ENCODE data around the gene INPP5F. TPM values are rescaled to one million over a fixed set of nuclear protein-coding genes. Genes with fewer than 3 reads are reported as not detected.
"Not testable (repeated sequence)": the region's sequence is repeated elsewhere in the genome, so short reads cannot be mapped to it uniquely, and the experiment has no call there.

Gene INPP5F
- total RNA-seq, 2 experiments from 2014 or later = 17.4 to 32.0 TPM

DNA sequence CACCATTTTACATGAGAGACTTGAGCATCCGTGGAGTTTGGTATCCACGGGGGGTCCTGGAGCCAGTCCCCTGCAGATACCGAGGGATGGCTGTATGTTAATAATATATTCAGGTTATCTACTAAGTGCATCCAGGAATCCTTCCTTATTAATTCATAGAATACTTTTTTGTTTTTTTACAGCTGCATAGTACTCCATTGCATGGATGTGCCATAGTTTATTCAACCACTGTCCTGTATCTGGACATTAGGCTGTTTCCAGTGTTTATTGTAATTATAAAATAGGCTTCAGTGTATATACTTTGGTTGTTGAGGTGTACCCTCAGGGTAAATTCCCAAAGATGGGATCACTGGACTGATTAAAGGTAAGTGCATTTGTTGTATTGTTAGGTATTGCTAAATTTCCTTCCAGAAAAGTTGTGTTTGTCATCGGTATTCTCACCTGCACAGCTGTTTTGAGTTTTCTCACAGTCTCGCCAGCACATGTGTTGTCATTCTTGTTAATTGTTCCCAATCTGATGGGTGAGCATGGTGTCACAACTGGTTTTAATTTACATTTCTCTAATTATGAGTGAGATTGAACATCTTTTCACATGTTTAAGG is 55.1 kb downstream of the INPP5F start:
- no peaks in the 10 kb centered on the region for H3K9me3 Mint-ChIP-seq (ENCODE audit: low read depth)
- H3K27me3 Mint-ChIP-seq = no peaks in the 10 kb centered on the region
- H3K4me3 Mint-ChIP-seq = no peak overlapping the region
- peaks cover 21% of the 10 kb centered on the region for H3K4me1 Mint-ChIP-seq
- H3K36me3 Mint-ChIP-seq = peaks cover 3% of the 10 kb centered on the region
- CTCF ChIA-PET = no interaction called here
- ATAC-seq (no peak), DNase-seq (no peak)
- H3K27ac Mint-ChIP-seq = no peak overlapping the region

- ATAC-seq = no peak
- H3K27me3 Mint-ChIP-seq = no peaks in the 10 kb centered on the region
- H3K4me3 Mint-ChIP-seq = no peak overlapping the region
- no peak overlapping the region for H3K27ac Mint-ChIP-seq
- no peak for DNase-seq
- H3K36me3 Mint-ChIP-seq = peaks cover 3% of the 10 kb centered on the region
- CTCF ChIA-PET = no interaction called here
- H3K4me1 Mint-ChIP-seq = peaks cover 24% of the 10 kb centered on the region
- H3K9me3 Mint-ChIP-seq (ENCODE audit: low read depth) = no peaks in the 10 kb centered on the region
Measured at GRCh38 chr10:119781498-119781897, 55.6 kb downstream of the INPP5F start.

- Mint-ChIP-seq H3K27ac (no peak overlapping the region), H3K27me3 (no peaks in the 10 kb centered on the region), H3K36me3 (peaks cover 3% of the 10 kb centered on the region), H3K9me3 (ENCODE audit: low read depth) (no peaks in the 10 kb centered on the region), H3K4me1 (peaks cover 26% of the 10 kb centered on the region), H3K4me3 (no peak overlapping the region)
- ATAC-seq (no peak), DNase-seq (no peak)
- CTCF ChIA-PET = no interaction called here
Measured at GRCh38 chr10:119782981-119783664, 57.3 kb downstream of the INPP5F start.

GRCh38 chr10:119783665-119784027 is 57.8 kb downstream of the INPP5F start:
- H3K27me3 Mint-ChIP-seq = no peaks in the 10 kb centered on the region
- peaks cover 3% of the 10 kb centered on the region for H3K36me3 Mint-ChIP-seq
- CTCF ChIA-PET = no interaction called here
- H3K9me3 Mint-ChIP-seq (ENCODE audit: low read depth) = no peaks in the 10 kb centered on the region
- no peak for DNase-seq
- ATAC-seq = no peak
- H3K4me3 Mint-ChIP-seq = no peak overlapping the region
- H3K4me1 Mint-ChIP-seq = peaks cover 26% of the 10 kb centered on the region
- no peak overlapping the region for H3K27ac Mint-ChIP-seq

DNA sequence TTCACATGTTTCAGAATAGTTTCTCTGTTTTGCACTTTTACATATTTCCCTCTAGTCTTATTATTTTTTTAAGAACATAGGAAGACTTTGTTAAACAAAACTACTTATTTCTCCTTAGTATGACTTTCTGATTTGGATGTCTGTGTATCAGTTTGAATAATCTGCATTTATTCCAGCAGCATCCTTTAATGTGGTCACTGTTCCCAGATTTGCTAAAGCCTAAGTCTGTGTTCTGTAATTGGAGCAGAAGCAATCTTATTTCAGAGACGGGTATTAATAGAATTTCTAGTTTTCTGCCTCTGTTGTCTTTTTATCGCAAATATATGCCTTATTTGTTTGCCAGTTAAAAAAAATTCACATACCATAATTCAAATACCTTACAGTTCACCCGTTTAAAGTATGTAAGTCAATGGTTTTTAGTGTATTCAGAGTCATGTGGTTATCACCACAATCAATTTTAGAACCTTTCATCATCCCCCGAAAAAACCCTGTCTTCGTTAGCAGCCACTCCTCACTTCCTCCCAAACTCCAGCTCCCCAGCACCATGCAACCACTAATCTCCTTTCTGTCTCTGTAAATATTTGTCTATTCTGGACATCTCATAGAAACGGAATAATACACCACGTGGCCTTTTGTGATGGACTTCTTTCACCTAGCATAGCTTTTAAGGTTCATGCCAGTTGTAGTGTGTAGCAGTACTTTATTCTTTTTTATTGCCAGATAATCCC is 58.7 kb downstream of the INPP5F start:
- Mint-ChIP-seq H3K9me3 (ENCODE audit: low read depth) (no peaks in the 10 kb centered on the region), H3K27me3 (no peaks in the 10 kb centered on the region), H3K36me3 (peaks cover 3% of the 10 kb centered on the region), H3K4me1 (peaks cover 26% of the 10 kb centered on the region), H3K4me3 (peak overlapping the region; percentile 10), H3K27ac (no peak overlapping the region)
- CTCF ChIA-PET = interaction anchor here (0.9 to 1.2 kb wide), 3 partner anchors 19 to 97 kb away, joined by 3 to 4 read pairs (median 3); no protein-coding TSS in a partner anchor
- ATAC-seq (peak; percentile 74), DNase-seq (no peak)

DNA sequence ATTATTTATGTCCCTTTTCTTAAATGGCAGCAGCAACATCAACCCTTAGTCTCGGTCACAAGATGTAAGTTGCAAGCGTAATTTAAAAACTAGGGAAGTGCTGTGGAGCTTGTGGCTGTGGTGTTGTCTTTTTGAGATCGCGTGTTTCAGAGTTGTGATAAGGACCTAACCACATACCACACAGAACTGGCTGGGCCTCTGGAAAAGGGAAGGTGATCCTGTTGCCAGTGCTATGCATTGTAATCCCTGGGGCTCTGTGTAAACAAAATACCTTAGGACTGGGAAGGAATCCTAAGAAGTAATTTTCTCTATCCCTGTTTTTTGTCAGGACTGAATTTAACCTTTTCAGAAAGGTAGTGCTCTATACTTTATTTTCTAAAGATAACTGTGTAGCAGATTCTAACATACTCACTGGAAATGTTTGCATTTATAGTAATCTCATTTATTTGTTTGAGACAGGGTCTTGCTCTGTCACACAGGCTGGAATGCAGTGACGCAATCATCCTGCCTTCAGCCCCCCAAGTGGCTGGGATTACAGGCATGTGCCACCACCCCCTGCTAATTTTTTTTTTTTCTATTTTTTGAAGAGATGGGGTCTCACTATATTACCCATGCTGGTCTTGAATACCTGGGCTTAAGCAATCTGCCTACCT is 60.4 kb downstream of the INPP5F start:
- H3K4me1 Mint-ChIP-seq = peaks cover 26% of the 10 kb centered on the region
- peaks cover 1% of the 10 kb centered on the region for H3K36me3 Mint-ChIP-seq
- no peak overlapping the region for H3K27ac Mint-ChIP-seq
- ATAC-seq = no peak
- CTCF ChIA-PET = no interaction called here
- no peak for DNase-seq
- H3K9me3 Mint-ChIP-seq (ENCODE audit: low read depth) = no peaks in the 10 kb centered on the region
- H3K27me3 Mint-ChIP-seq = no peaks in the 10 kb centered on the region
- H3K4me3 Mint-ChIP-seq = no peak overlapping the region

GRCh38 chr10:119795101-119795500 is 69.3 kb downstream of the INPP5F start:
- ATAC-seq; H3K27ac Mint-ChIP-seq; H3K4me3 Mint-ChIP-seq; DNase-seq; H3K4me1 Mint-ChIP-seq; H3K27me3 Mint-ChIP-seq; H3K36me3 Mint-ChIP-seq; CTCF ChIA-PET; H3K9me3 Mint-ChIP-seq (ENCODE audit: low read depth): not testable (repeated sequence)

DNA sequence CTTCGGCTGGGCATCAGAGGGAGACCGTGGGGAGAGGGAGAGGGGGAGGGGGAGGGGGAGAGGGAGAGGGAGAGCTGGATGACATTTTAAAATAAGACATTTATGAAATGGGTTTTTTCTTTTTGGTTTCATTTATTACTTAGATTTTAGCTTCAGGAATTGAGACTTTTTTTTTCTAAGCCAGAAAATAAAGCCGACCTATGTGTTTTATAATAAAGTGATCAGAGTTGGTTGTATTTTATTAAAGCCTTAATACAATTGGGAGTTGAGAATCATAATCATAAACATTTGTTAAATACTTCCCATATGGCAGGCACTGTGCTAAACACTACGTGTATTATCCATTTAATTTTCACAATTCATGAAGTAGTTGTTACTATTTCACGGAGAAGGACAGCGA is 70.2 kb downstream of the INPP5F start:
- Mint-ChIP-seq H3K4me1 (no peaks in the 10 kb centered on the region), H3K36me3 (peaks cover 3% of the 10 kb centered on the region), H3K9me3 (ENCODE audit: low read depth) (no peaks in the 10 kb centered on the region), H3K27me3 (no peaks in the 10 kb centered on the region), H3K27ac (no peak overlapping the region), H3K4me3 (no peak overlapping the region)
- ATAC-seq (no peak), DNase-seq (no peak)
- CTCF ChIA-PET = no interaction called here

DNA sequence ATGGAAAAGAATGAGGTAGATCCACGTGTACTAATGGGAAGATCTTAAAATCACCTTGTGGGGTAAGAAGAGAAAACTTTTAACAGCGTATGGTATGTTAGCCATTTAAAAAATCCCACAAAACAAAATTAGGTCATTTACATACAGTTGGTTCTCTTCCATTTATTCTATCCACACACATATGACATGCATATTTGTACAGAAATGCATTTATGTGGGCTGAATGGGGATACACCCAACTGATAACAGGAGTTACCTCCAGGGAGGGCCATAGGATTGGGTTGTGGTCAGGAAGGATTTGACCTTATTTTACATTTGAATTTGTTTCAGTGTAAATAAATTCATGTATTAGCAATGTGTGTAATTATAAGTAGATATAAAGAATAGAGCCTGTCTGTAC is 75.3 kb downstream of the INPP5F start:
- Mint-ChIP-seq H3K36me3 (peaks cover 7% of the 10 kb centered on the region), H3K9me3 (ENCODE audit: low read depth) (no peaks in the 10 kb centered on the region), H3K27me3 (no peaks in the 10 kb centered on the region), H3K4me1 (peaks cover 8% of the 10 kb centered on the region), H3K27ac (no peak overlapping the region), H3K4me3 (no peak overlapping the region)
- DNase-seq (no peak), ATAC-seq (no peak)
- CTCF ChIA-PET = interaction anchor here (1.3 kb wide), 1 partner anchor 10 kb away, joined by 3 read pairs; no protein-coding TSS in a partner anchor

DNA sequence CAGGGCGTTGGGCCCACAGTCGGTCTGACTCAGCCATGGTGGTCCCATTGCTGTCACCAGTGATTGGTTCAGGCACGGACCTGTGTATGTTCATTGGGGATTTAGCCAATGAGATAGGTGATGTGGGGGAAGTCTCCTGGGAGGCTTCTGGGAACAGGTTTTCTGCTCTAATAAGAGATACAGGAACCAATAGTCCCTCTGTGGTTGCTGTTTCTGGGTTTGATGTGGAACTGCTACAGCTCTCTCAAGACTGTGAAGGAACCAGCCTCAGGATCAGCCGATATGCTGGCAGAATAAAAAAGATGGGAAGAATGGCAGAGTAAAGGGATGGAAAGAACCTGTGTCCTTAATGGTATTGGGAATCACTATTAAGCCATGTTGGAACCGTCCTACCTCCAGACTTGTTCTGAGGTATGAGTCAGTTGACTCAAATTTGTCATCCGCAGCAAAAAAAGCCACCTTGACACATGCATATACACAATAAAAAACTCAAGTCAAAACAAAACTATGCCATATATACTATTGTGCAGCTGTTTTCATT is 76.2 kb downstream of the INPP5F start:
- Mint-ChIP-seq H3K27ac (no peak overlapping the region), H3K36me3 (peaks cover 7% of the 10 kb centered on the region), H3K27me3 (no peaks in the 10 kb centered on the region), H3K9me3 (ENCODE audit: low read depth) (no peaks in the 10 kb centered on the region), H3K4me3 (no peak overlapping the region), H3K4me1 (peaks cover 8% of the 10 kb centered on the region)
- ATAC-seq (peak; percentile 39), DNase-seq (no peak)
- CTCF ChIA-PET = interaction anchor here (1.5 to 2.1 kb wide), 2 partner anchors 14 to 17 kb away, joined by 4 to 7 read pairs; no protein-coding TSS in a partner anchor

GRCh38 chr10:119803264-119803663 is 77.4 kb downstream of the INPP5F start:
- ATAC-seq (no peak), DNase-seq (no peak)
- no peak overlapping the region for H3K27ac Mint-ChIP-seq
- no peaks in the 10 kb centered on the region for H3K9me3 Mint-ChIP-seq (ENCODE audit: low read depth)
- CTCF ChIA-PET = interaction anchor here (0.6 to 2.1 kb wide), 4 partner anchors 13 to 77 kb away, joined by 3 to 7 read pairs (median 4); partner anchors contain the start of gene INPP5F
- peaks cover 7% of the 10 kb centered on the region for H3K36me3 Mint-ChIP-seq
- no peaks in the 10 kb centered on the region for H3K27me3 Mint-ChIP-seq
- no peak overlapping the region for H3K4me3 Mint-ChIP-seq
- H3K4me1 Mint-ChIP-seq = peaks cover 17% of the 10 kb centered on the region

- no peak for ATAC-seq
Measured at GRCh38 chr10:119805702-119806230, 79.9 kb downstream of the INPP5F start.

More at GRCh38 chr10:119805702-119806230, 79.9 kb downstream of the INPP5F start:
- no peak overlapping the region for H3K27ac Mint-ChIP-seq
- H3K4me1 Mint-ChIP-seq = peaks cover 19% of the 10 kb centered on the region
- no peak overlapping the region for H3K4me3 Mint-ChIP-seq
- H3K27me3 Mint-ChIP-seq = no peaks in the 10 kb centered on the region
- CTCF ChIA-PET = no interaction called here
- DNase-seq = no peak
- H3K9me3 Mint-ChIP-seq (ENCODE audit: low read depth) = no peaks in the 10 kb centered on the region
- H3K36me3 Mint-ChIP-seq = peaks cover 10% of the 10 kb centered on the region

All from activated CD8-positive, alpha-beta memory T cell treated with anti-CD3 and anti-CD28 coated beads, Interleukin-2, amount 10 ng/mL, durations not matched to agents 7 days and 5 days (primary cell).